ENCODE data around the gene LTB4R.

DNA sequence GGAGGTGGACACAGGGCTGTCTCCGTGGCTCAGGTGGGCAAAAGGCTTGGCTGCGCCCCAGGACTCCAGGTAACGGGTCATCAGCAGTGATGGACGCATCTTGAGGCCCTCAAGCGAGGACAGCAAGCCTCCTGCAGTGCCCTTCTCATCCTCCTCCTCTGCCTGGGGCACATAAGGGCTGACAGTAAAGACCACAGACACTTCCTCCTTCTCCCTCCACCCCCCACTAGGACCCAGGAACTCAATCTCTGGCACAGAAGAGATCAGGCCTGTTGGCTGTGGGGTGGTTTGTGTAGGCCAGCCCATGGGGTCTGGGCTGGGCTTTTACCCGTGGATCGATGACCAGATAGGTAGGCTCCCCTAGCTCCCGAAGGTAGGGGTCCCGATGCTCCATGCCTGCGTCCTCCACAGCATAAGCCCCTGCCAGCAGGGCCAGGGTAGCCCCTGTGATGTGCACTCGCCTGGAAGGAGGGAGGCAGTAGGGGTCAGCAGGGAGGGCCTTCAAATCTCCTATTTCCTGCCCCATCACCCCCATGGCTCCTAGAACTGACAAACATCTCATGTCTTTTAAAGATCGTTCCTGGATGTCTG is 17.9 kb downstream of the LTB4R start:
- no peak for TF ChIP-seq TAF1 (IDR thresholded peaks at IDR 0.05; ENCODE audit: borderline replicate concordance, insufficient read depth, low read length)
- no peak for TF ChIP-seq POLR2AphosphoS5 (IDR thresholded peaks at IDR 0.05; ENCODE audit: low read depth, low read length)
- no peak for TF ChIP-seq SIN3A (IDR thresholded peaks at IDR 0.05; ENCODE audit: borderline replicate concordance, insufficient read depth, low read length)
- no peak for TF ChIP-seq REST (IDR thresholded peaks at IDR 0.05; ENCODE audit: insufficient read depth in 1 of 2, low read depth in 2 of 2, low read length in 2 of 2)
- no peak for TF ChIP-seq FOXP2 (optimal IDR thresholded peaks at IDR 0.05; ENCODE audit: borderline replicate concordance, extremely low read depth, extremely low read length, insufficient read depth)

Data from PFSK-1 (cell line).